GM12873 (cell line): ENCODE measurements around the gene COL28A1.

Experiments
- CTCF ChIP-seq: IDR thresholded peaks from 2 replicates; pipeline ENCODE4 v1.5.1; 2012; ENCODE audit warnings: low read depth, mild to moderate bottlenecking, moderate library complexity, low read length, control low read depth; ENCODE audit not compliant: insufficient read depth; ENCODE audit errors: missing control alignments

The COL28A1 gene

DNA sequence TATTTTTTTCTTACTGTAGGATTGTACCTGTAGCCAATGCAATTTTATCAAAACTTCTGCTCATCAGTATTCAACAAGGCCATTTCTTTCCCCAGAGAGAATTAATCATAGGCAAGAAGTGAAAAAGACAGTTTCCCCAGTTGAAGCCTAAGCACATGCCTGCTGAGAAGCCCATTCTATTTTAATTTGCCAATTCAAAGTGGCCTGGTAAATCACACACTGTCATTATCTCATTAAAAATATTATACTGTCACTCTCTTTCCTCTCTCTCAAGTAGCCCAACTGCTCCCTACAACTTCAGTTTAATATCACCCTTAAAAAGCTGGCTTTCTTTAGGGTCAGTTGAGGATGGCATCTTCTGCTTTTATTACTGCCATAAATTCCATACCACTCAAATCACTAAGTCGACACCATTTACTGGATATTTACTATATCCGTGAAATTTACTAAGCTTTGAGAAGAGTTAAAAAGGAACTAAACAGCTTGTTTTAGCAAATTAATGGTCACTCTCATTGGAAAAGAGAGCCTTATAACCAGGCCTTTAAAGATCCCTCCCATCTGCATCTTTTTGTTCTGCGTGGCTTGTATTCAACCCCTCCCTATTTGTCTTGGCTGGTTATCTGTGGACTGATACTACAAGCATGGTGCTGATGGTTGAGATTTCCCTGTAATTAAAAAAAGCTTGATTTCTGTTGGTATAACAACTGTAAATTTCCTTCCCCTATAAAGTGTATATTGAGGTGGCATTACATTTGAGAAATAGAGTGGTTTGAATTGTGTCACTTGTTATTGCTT is 30.6 kb downstream of the COL28A1 start:
- no peak for TF ChIP-seq CTCF

- no peak for TF ChIP-seq CTCF
Observed at GRCh38 chr7:7499892-7500291, 35.8 kb downstream of the COL28A1 start.

GRCh38 chr7:7498856-7499255 is 36.8 kb downstream of the COL28A1 start:
- no peak for TF ChIP-seq CTCF

DNA sequence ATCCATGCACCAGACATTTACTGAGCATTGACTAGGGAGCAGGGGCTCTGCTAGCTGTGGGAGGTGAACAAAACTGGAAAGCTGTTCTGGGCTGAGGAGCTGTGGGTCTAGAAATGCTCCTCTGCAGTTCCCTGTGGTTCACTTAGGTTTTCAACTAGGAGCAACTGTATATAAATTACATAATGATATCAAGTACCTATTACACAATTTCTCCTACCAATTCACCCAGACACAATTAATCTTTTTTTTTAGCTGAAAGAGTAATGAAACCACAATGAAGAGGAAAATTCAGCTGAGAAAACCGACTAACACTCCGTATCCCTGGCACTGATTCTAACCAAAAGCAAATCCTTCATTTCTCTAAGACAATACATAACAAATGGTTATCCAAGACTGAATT is 39.4 kb downstream of the COL28A1 start:
- no peak for TF ChIP-seq CTCF

- no peak for TF ChIP-seq CTCF
Observed at GRCh38 chr7:7495171-7495570, 40.5 kb downstream of the COL28A1 start.

GRCh38 chr7:7491044-7491443 is 44.6 kb downstream of the COL28A1 start:
- TF ChIP-seq CTCF: no peak

GRCh38 chr7:7490003-7490402 is 45.7 kb downstream of the COL28A1 start:
- no peak for TF ChIP-seq CTCF
